H1 (cell line): ENCODE results near the gene KIF26A.

ENCODE experiments used
- EP300 ChIP-seq, 2 experiments: IDR thresholded peaks; 1 replicate in 1 of 2; 2 replicates in 1 of 2; pipeline ENCODE4 v1.6.1; 2011 to 2012; ENCODE audit warnings: low read depth in 2 of 2, low read length in 2 of 2, mild to moderate bottlenecking in 2 of 2, borderline replicate concordance in 1 of 2, inconsistent platforms in 1 of 2, moderate library complexity in 1 of 2
- HDAC2 ChIP-seq, 2 experiments: fragments of 300-600 bp in 1 of 2; sonication (generic) in 1 of 2; IDR thresholded peaks; 2 replicates each; pipeline ENCODE4 v1.6.1; 2011 to 2012; ENCODE audit warnings: low read depth in 2 of 2, low read length in 2 of 2, mild to moderate bottlenecking in 2 of 2, moderate library complexity in 2 of 2, borderline replicate concordance in 1 of 2, inconsistent platforms in 1 of 2
- POLR2A ChIP-seq, 2 experiments: IDR thresholded peaks; 1 replicate in 1 of 2; 2 replicates in 1 of 2; pipeline ENCODE4 v1.6.1; 2011; ENCODE audit warnings: low read depth in 2 of 2, low read length in 2 of 2, mild to moderate bottlenecking in 2 of 2; ENCODE audit errors: control extremely low read depth in 1 of 2
- POLR2AphosphoS5 ChIP-seq: IDR thresholded peaks from 2 replicates; pipeline ENCODE4 v1.6.1; 2011; ENCODE audit warnings: low read depth, low read length
- RFX5 ChIP-seq: IDR thresholded peaks from 2 replicates; pipeline ENCODE4 v1.6.1; 2011; ENCODE audit warnings: low read depth, low read length, improper control_type of control experiment, borderline replicate concordance
- SP4 ChIP-seq: IDR thresholded peaks from 2 replicates; pipeline ENCODE4 v1.6.1; 2012; ENCODE audit warnings: low read length, inconsistent platforms
- TAF1 ChIP-seq: IDR thresholded peaks from 2 replicates; pipeline ENCODE4 v1.6.1; 2011; ENCODE audit warnings: mild to moderate bottlenecking, low read depth, low read length
- TAF7 ChIP-seq: optimal IDR thresholded peaks from 2 replicates; pipeline ENCODE3; 2011; ENCODE audit warnings: low read depth, mild to moderate bottlenecking, inconsistent platforms, low read length, moderate library complexity, borderline replicate concordance
- TF ChIP-seq, protein P1 (sequence below), 3 experiments: IDR thresholded peaks; 1 replicate in 2 of 3; 2 replicates in 1 of 3; pipeline versions ENCODE4 v1.5.1 to v1.6.1; 2011; ENCODE audit warnings: low read length in 3 of 3, mild to moderate bottlenecking in 3 of 3, inconsistent platforms in 2 of 3, low read depth in 1 of 3, moderate library complexity in 1 of 3; ENCODE audit not compliant: insufficient read depth in 1 of 3; ENCODE audit errors: control extremely low read depth in 1 of 3
- TF ChIP-seq, protein P2 (sequence below): IDR thresholded peaks from 2 replicates; pipeline ENCODE4 v1.6.1; 2011; ENCODE audit warnings: low read depth, mild to moderate bottlenecking, low read length; ENCODE audit not compliant: insufficient read depth
- TF ChIP-seq, protein P3 (sequence below): IDR thresholded peaks from 2 replicates; pipeline ENCODE4 v1.6.1; 2012; ENCODE audit warnings: low read length, inconsistent platforms

DNA sequence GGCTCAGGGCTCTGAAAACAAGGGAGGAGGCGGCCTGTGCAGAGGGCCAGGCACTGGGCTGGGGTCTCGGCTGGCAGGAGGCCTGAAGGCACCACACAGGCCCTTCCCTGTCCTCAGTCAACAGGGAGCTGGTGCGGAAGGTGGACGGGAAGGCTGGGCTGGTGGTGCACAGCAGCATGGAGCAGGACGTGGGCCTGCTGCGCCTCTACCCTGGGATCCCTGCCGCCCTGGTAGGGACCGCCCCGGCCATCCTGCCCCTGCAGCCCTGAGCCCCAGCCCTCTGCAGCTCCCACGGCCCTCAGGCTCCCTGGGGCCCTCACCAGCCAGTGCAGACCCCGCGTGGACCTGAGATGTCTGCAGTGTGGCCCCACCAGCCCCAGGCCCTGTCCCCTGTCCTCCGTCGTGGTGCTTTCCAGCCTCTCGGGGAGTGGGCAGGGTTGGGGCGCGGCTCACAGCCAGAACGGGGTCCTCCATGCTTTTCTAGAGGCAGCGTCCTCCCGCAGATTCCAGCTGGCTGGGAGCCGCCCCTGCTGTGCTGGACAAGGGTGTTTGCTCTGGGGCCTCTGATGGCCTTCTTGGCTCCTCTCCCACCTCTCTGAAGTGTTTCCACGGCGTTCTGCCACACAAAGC is 34.8 kb upstream of the KIF26A start:
- TF ChIP-seq, protein P1, sequence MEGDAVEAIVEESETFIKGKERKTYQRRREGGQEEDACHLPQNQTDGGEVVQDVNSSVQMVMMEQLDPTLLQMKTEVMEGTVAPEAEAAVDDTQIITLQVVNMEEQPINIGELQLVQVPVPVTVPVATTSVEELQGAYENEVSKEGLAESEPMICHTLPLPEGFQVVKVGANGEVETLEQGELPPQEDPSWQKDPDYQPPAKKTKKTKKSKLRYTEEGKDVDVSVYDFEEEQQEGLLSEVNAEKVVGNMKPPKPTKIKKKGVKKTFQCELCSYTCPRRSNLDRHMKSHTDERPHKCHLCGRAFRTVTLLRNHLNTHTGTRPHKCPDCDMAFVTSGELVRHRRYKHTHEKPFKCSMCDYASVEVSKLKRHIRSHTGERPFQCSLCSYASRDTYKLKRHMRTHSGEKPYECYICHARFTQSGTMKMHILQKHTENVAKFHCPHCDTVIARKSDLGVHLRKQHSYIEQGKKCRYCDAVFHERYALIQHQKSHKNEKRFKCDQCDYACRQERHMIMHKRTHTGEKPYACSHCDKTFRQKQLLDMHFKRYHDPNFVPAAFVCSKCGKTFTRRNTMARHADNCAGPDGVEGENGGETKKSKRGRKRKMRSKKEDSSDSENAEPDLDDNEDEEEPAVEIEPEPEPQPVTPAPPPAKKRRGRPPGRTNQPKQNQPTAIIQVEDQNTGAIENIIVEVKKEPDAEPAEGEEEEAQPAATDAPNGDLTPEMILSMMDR (IDR thresholded peaks at IDR 0.05; ENCODE audit: control extremely low read depth in 1 of 3, insufficient read depth in 1 of 3, low read depth in 1 of 3, low read length in 3 of 3) = no peak
- TF ChIP-seq POLR2A (IDR thresholded peaks at IDR 0.05; ENCODE audit: control extremely low read depth in 1 of 2, low read depth in 2 of 2, low read length in 2 of 2) (no peak), SP4 (no peak), RFX5 (no peak), POLR2AphosphoS5 (no peak), TAF7 (no peak), HDAC2 (IDR thresholded peaks at IDR 0.05; ENCODE audit: borderline replicate concordance in 1 of 2, low read depth in 2 of 2, low read length in 2 of 2) (no peak), EP300 (IDR thresholded peaks at IDR 0.05; ENCODE audit: borderline replicate concordance in 1 of 2, low read depth in 2 of 2, low read length in 2 of 2) (no peak), TAF1 (no peak)
- TF ChIP-seq, protein P2, sequence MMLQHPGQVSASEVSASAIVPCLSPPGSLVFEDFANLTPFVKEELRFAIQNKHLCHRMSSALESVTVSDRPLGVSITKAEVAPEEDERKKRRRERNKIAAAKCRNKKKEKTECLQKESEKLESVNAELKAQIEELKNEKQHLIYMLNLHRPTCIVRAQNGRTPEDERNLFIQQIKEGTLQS = no peak
- TF ChIP-seq, protein P3, sequence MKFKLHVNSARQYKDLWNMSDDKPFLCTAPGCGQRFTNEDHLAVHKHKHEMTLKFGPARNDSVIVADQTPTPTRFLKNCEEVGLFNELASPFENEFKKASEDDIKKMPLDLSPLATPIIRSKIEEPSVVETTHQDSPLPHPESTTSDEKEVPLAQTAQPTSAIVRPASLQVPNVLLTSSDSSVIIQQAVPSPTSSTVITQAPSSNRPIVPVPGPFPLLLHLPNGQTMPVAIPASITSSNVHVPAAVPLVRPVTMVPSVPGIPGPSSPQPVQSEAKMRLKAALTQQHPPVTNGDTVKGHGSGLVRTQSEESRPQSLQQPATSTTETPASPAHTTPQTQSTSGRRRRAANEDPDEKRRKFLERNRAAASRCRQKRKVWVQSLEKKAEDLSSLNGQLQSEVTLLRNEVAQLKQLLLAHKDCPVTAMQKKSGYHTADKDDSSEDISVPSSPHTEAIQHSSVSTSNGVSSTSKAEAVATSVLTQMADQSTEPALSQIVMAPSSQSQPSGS = no peak
